Measurements from ENCODE around the gene AK9.

Gene AK9

GRCh38 chr6:109491207-109491938 is 199.6 kb downstream of the AK9 start:
- DNase-seq (ENCODE audit: low spot score) = peak; percentile 31

GRCh38 chr6:109490713-109491112 is 200.3 kb downstream of the AK9 start:
- DNase-seq (ENCODE audit: low spot score) = no peak

More at GRCh38 chr6:109491207-109491938, 199.6 kb downstream of the AK9 start:
- no peak for TF ChIP-seq CTCF (IDR thresholded peaks at IDR 0.05; ENCODE audit: extremely low read depth, missing control alignments)

GRCh38 chr6:109488001-109488400 is 203.0 kb downstream of the AK9 start:
- no peak for DNase-seq (ENCODE audit: low spot score)
- no peak for TF ChIP-seq CTCF (IDR thresholded peaks at IDR 0.05; ENCODE audit: extremely low read depth, missing control alignments)

More at GRCh38 chr6:109490713-109491112, 200.3 kb downstream of the AK9 start:
- no peak for TF ChIP-seq CTCF (IDR thresholded peaks at IDR 0.05; ENCODE audit: extremely low read depth, missing control alignments)

- no peak for TF ChIP-seq CTCF (IDR thresholded peaks at IDR 0.05; ENCODE audit: extremely low read depth, missing control alignments)
- no peak for DNase-seq (ENCODE audit: low spot score)
Observed at GRCh38 chr6:109486068-109486467, 204.9 kb downstream of the AK9 start.

- no peak for TF ChIP-seq CTCF (IDR thresholded peaks at IDR 0.05; ENCODE audit: extremely low read depth, missing control alignments)
Observed at GRCh38 chr6:109485266-109485935, 205.6 kb downstream of the AK9 start.

GRCh38 chr6:109484122-109484521 is 206.9 kb downstream of the AK9 start:
- DNase-seq (ENCODE audit: low spot score) = no peak
- no peak for TF ChIP-seq CTCF (IDR thresholded peaks at IDR 0.05; ENCODE audit: extremely low read depth, missing control alignments)

More at GRCh38 chr6:109485266-109485935, 205.6 kb downstream of the AK9 start:
- DNase-seq (ENCODE audit: low spot score) = no peak

GRCh38 chr6:109483735-109484057 is 207.3 kb downstream of the AK9 start:
- no peak for DNase-seq (ENCODE audit: low spot score)
- no peak for TF ChIP-seq CTCF (IDR thresholded peaks at IDR 0.05; ENCODE audit: extremely low read depth, missing control alignments)
